Measurements from ENCODE around the gene CYLD. TPM values are rescaled to one million over a fixed set of nuclear protein-coding genes. Genes with fewer than 3 reads are reported as not detected.

Gene CYLD
- polyA plus RNA-seq, 1 donor (not counting 4 experiments of a cell fraction or from before 2014, with no cell fraction given) = 24.7 TPM

DNA sequence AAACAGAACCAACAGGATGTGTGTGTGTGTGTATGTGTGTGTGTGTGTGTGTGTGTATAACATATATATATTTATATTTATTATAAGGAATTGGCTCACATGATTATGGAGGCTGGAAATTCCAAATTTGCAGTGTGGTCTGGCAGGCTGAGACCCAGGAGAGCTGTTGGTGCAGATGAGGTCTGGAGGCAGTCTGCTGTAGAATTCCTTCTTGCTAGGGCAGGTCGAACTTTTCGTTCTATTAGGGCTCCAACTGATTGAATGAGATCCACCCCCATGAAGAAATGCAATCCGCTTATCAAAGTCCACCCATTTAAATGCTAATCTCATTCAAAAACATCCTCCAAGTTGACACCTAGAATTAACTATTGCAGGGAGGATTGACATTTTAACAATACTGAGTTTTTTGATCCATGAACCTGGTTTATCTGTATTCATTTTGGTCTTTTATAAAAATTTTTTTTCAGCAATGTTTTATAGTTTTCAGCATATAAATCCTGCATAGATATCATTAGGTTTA lies 85.0 kb downstream of the CYLD start:
- Histone ChIP-seq H4K20me1 (ENCODE audit: control insufficient read depth, extremely low read depth, insufficient read depth, low read length) (no peaks in the 10 kb centered on the region), H2AFZ (ENCODE audit: control insufficient read depth, low read length) (no peak overlapping the region), H3K27me3 (ENCODE audit: control insufficient read depth, extremely low read depth, insufficient read depth, low read length) (no peaks in the 10 kb centered on the region), H3K9ac (ENCODE audit: control insufficient read depth, extremely low read depth, insufficient read depth, low read length) (no peak overlapping the region), H3K4me3 (ENCODE audit: control insufficient read depth in 2 of 3, extremely low read depth in 1 of 3, insufficient read depth in 2 of 3, low read depth in 1 of 3, low read length in 3 of 3) (no peak overlapping the region), H3K9me1 (ENCODE audit: control insufficient read depth, extremely low read depth, insufficient read depth, low read length) (no peaks in the 10 kb centered on the region), H3K79me2 (ENCODE audit: control insufficient read depth, insufficient read depth, low read length) (no peaks in the 10 kb centered on the region), H3K36me3 (ENCODE audit: control insufficient read depth in 2 of 2, extremely low read depth in 1 of 2, insufficient read depth in 2 of 2, low read length in 2 of 2) (no peaks in the 10 kb centered on the region), H3K4me2 (ENCODE audit: control insufficient read depth, extremely low read depth, insufficient read depth, low read depth, low read length) (no peak overlapping the region), H3K9me3 (ENCODE audit: control insufficient read depth, low read depth, low read length) (no peaks in the 10 kb centered on the region), H3K4me1 (ENCODE audit: control insufficient read depth, extremely low read depth, insufficient read depth, low read length) (peaks cover 9% of the 10 kb centered on the region), H3K27ac (ENCODE audit: control insufficient read depth, insufficient read depth, low read length) (no peak overlapping the region)
- FAIRE-seq (no peak), DNase-seq (ENCODE audit: low read depth, low spot score) (no peak)
- dilution Hi-C loops (cut with MboI; ENCODE audit: extremely low pct_ligation_motif_present, low sequenced_read_pairs) = no loop called here
- TF ChIP-seq, protein P1, sequence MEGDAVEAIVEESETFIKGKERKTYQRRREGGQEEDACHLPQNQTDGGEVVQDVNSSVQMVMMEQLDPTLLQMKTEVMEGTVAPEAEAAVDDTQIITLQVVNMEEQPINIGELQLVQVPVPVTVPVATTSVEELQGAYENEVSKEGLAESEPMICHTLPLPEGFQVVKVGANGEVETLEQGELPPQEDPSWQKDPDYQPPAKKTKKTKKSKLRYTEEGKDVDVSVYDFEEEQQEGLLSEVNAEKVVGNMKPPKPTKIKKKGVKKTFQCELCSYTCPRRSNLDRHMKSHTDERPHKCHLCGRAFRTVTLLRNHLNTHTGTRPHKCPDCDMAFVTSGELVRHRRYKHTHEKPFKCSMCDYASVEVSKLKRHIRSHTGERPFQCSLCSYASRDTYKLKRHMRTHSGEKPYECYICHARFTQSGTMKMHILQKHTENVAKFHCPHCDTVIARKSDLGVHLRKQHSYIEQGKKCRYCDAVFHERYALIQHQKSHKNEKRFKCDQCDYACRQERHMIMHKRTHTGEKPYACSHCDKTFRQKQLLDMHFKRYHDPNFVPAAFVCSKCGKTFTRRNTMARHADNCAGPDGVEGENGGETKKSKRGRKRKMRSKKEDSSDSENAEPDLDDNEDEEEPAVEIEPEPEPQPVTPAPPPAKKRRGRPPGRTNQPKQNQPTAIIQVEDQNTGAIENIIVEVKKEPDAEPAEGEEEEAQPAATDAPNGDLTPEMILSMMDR (optimal IDR thresholded peaks at IDR 0.05 in 1 of 3, IDR thresholded peaks at IDR 0.05 in 1 of 3, conservative IDR thresholded peaks at IDR 0.05 in 1 of 3; ENCODE audit: extremely low read depth in 1 of 3, insufficient read depth in 2 of 3, low read length in 3 of 3) = no peak
- TF ChIP-seq EZH2 (IDR thresholded peaks at IDR 0.05; ENCODE audit: low read length) = no peak

DNA sequence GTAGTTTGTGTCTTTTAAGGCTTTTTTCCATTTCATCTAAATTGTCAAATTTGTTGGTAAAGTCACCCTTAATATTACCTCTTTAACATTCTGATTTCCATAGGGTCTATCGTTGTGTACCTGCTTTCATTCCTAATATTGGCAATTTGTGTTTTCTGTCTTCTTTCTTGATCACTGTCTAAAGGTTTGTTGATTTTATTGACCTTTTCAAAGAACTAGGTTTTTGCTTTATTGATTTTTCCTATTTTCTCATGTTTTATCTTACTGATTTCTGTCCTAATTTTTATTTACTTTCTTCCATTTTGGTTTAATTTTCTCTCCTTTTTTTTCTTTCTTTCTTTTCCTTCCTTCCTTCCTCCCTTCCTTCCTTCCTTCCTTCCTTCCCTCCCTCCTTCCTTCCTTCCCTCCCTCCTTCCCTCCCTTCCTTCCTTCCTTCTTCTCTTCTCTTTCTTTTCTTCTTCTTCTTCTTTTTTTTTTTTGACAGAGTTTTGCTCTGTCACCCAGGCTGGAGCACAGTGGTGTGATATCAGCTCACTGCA lies 86.3 kb downstream of the CYLD start:
- dilution Hi-C loops (cut with MboI; ENCODE audit: extremely low pct_ligation_motif_present, low sequenced_read_pairs) = no loop called here
- H3K79me2 ChIP-seq (ENCODE audit: control insufficient read depth, insufficient read depth, low read length) = no peaks in the 10 kb centered on the region
- no peak overlapping the region for H2AFZ ChIP-seq (ENCODE audit: control insufficient read depth, low read length)
- no peaks in the 10 kb centered on the region for H3K36me3 ChIP-seq (ENCODE audit: control insufficient read depth in 2 of 2, extremely low read depth in 1 of 2, insufficient read depth in 2 of 2, low read length in 2 of 2)
- H3K4me1 ChIP-seq (ENCODE audit: control insufficient read depth, extremely low read depth, insufficient read depth, low read length) = peaks cover 9% of the 10 kb centered on the region
- no peaks in the 10 kb centered on the region for H3K9me3 ChIP-seq (ENCODE audit: control insufficient read depth, low read depth, low read length)
- FAIRE-seq (no peak), DNase-seq (ENCODE audit: low read depth, low spot score) (no peak)
- no peaks in the 10 kb centered on the region for H3K9me1 ChIP-seq (ENCODE audit: control insufficient read depth, extremely low read depth, insufficient read depth, low read length)
- no peak for TF ChIP-seq EZH2 (IDR thresholded peaks at IDR 0.05; ENCODE audit: low read length)
- TF ChIP-seq, protein P1 (optimal IDR thresholded peaks at IDR 0.05 in 1 of 3, IDR thresholded peaks at IDR 0.05 in 1 of 3, conservative IDR thresholded peaks at IDR 0.05 in 1 of 3; ENCODE audit: extremely low read depth in 1 of 3, insufficient read depth in 2 of 3, low read length in 3 of 3) = no peak
- no peak overlapping the region for H3K4me2 ChIP-seq (ENCODE audit: control insufficient read depth, extremely low read depth, insufficient read depth, low read depth, low read length)
- no peaks in the 10 kb centered on the region for H3K27me3 ChIP-seq (ENCODE audit: control insufficient read depth, extremely low read depth, insufficient read depth, low read length)
- H3K4me3 ChIP-seq (ENCODE audit: control insufficient read depth in 2 of 3, extremely low read depth in 1 of 3, insufficient read depth in 2 of 3, low read depth in 1 of 3, low read length in 3 of 3) = no peak overlapping the region
- no peaks in the 10 kb centered on the region for H4K20me1 ChIP-seq (ENCODE audit: control insufficient read depth, extremely low read depth, insufficient read depth, low read length)
- H3K9ac ChIP-seq (ENCODE audit: control insufficient read depth, extremely low read depth, insufficient read depth, low read length) = no peak overlapping the region
- H3K27ac ChIP-seq (ENCODE audit: control insufficient read depth, insufficient read depth, low read length) = no peak overlapping the region
